ENCODE data around the gene TRPV6.

TRPV6 gene

DNA sequence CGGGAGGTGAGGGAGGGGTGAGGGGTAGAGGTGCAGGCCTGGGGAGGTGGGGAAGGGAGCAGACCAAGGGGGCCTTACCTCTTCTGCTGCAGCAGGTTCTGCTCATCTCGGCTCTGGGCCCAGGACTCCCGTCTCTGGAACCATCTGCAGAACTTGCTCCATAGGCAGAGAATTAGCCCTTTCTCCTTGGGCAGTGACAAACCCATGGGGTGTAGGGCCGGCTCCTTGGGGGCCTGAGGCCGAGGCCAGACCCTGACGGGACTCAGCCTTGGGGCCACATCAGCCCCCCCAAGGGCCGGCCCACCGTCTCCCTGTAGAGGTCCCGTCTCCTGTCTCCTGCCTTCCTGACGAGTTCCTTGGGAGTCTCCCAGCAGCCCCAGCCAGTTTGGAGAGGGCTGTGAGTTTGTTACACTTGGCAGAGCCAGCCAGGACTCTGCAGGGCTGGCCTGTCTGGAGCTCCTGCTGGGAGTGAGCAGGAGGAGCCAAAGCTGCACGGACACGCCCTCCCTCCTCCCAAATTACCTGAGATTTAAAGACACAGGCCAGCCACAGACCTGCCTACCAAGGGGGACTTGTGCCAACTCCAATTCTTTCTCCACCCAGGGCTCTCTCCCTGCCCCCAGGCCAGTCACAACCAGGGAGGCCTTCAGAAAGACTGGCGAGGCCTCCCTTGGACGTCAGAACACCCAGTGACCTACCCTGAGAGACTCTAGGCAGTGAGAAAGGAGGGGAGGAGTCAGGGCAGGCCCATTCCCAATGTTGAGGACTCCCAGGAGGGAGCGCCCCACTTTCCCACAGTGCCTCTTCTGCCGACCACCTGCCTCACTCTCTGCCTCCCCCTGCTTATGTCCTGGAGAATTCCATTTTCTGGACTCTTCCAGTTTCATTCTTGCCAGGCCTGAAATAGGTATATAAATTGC lies at the start of gene TRPV6:
Gene TRPV6, minus strand, starts transcription at position 435 of the 920 bp plus-strand sequence.
- no peak for DNase-seq

- no peak for DNase-seq
Observed at GRCh38 chr7:142934056-142934455, 48.5 kb upstream of the TRPV6 start.

GRCh38 chr7:142933624-142934023 lies 48.1 kb upstream of the TRPV6 start, which contains the start of gene TRPV5:
Gene TRPV5, minus strand, starts transcription at chr7:142933746. Its CDS starts 287 bp downstream, at chr7:142933459.
- DNase-seq, result no peak

GRCh38 chr7:142933092-142933475 lies 47.5 kb upstream of the TRPV6 start:
- no peak for DNase-seq

DNA sequence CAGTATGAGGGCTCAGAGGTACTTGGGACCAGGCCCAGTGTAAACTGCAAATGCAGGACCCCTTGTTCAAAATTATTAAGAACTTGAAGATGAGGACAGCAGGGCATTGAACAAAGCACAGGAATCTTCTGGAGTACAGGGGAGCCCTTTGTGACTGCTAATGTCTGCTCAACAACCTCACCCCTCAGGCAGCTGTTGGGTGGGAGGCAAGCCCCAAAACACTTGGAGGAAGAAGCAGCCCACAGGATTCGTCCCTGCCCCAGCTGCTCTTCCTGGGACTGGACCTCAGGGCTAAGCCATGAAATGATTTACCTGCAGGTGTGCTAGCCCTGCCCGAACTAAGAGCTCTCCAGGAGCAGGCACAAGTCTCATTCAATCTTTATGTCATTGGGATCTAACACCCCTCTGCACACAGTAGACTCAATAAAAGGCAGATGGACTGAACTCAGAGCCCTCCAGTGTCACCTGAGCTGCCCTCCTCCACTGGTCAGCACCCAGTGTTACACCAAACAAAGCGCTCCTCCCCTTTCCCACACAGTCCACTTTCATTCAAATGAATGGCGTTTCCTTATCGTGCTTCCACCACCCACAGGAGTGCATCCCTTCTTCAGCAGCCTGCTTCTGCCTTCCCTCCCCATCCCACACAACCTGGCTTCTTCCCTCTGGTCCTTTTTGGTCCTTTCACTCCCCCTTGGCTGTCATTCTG lies 47.0 kb upstream of the TRPV6 start:
- DNase-seq, result no peak

DNA sequence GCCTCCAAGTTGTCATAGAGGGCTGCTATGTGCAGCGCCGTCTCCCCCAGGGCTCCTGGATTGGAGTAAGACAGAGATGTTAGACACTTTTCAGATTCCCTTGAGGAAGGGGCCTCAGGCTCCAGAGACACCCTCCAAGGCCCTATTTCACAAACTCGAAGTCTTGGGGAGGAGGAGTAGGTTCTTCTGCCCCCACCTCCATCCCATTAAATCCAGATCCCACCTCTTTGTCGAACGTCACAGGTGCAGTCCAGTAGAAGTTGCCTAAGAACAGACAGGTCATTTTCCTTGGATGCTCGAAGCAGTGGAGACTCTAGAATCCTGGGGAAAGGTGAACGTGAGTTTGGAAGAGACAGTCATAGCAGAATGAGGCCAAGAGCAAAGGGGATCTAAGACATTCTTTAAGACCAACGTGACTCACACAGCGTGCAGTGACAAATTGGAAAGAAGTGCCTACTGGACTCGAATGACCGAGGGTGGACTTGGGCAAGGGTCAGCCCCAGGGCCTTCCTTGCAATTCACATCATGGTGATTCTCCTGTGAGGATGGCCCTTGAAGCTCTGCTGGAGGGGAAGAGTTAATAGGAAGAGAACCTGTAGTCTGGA lies 44.7 kb upstream of the TRPV6 start:
- DNase-seq, result no peak

- DNase-seq, result no peak
Observed at GRCh38 chr7:142927949-142928348, 42.4 kb upstream of the TRPV6 start.

- no peak for DNase-seq
Observed at GRCh38 chr7:142927085-142927745, 41.7 kb upstream of the TRPV6 start.

DNA sequence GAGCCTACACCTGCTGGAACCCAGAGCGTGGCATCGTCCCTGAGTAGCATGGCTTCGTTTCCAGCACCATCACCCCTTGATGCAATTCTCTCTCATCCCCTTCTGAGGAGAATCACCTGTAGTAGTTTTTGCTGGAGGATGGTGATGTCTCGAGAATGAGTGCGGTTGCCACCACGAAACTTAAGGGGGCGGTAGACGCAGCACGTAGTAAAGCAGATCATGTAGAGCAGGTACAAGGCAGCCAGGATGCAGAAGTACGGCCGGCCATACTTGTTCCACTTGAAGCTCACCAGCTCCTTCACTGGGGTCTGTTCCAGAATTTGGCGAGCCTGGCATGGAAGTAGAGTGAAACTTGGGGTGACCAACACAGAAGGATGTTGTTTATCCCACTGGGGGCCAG lies 39.9 kb upstream of the TRPV6 start:
- DNase-seq, result peak; percentile 26

DNA sequence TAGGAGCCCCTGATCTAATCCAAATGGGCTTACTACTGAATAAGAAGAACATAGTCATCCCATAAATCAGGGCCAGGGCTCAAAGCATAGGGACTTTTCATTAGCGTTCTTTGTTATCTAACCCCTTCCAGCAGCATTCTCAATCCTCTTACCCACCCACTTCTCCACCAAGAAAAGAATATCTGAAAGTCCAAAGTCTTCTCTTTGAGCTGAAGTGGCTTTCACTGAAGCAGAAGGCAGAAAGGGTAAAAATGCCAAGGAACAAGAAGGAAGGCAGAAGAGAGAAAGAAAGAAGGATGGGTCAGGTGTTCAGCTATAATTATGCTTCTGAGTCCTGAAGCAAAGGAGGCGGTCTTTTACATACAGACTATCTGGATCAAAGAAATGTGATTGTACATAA lies 37.8 kb upstream of the TRPV6 start:
- no peak for DNase-seq

- no peak for DNase-seq
Observed at GRCh38 chr7:142919656-142920055, 34.1 kb upstream of the TRPV6 start.

DNA sequence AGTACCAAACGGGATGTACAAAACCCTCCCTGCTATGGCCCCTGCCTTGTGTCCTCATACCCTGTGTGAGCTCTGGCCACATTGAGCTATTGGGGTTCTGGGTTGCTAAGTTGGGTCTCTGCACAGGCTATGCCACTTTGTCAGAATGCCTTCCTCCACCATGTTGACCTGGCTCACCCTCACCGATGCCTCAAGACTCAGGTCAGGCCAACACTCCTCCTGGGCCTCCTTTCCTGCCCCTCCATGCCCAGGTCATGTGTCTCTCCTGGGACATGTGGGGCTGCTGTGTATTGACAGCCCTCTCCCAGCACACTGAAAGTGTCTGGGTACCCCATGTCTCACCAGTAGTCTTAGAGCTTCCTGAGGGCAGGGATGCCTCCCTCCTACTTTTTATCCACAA lies 33.4 kb upstream of the TRPV6 start:
- no peak for DNase-seq

DNA sequence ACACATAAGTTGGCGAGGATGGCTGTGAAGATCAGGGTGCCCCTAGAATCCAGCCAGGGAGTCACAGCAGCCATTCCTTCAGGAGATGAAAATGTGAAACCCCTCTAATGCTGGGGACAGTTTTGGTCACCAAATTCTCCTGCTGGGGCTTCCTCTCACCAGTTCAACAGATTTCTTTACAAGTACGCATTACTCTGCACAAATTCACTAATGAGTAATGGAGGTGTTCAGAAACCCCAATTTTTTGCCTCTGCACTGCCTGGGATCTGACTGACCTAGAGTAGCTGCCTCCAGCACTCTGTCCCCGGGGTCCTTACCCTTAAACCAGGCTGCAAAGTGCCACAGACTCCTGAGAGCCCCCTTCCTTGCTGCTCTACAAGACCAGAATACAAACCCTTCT lies 31.9 kb upstream of the TRPV6 start:
- no peak for DNase-seq

DNA sequence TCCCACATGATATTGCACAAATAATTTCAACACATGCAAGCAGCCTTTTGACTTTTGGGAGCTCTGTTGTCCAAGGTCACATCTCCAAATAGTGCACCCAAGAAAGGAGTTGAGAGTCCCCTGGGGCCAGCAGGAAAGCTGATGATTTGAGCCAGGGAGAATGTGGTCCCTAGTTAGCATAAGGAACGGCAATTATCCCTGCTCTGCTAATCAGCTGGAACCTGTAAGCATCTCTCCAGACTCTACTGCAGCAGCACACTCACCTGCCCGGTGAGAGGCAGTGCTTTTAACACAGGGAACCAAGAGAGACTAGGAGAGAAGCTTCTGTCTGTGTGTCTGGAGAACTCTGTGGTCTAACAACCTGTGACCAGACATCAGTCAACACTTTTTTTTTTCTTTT lies 31.0 kb upstream of the TRPV6 start:
- no peak for DNase-seq

DNA sequence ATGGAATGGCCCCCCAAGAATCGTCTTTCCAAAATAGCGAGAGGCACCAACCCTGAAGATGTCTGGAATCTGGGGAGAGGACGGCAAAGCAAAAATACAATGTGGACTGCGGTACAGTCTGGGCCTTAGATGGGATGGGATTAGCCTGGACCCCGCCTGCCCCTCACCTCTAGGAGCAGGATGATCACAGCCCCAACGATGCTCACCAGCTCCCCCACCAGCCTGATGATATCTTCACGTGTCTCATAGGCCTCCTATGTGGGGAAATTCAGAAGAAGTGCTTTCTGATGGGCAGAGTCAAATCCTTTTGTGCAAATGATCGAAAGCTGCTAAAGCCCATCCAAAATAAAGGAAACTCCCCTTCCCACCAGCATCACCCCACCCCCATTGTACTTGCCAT lies 29.8 kb upstream of the TRPV6 start:
- DNase-seq, result no peak

DNA sequence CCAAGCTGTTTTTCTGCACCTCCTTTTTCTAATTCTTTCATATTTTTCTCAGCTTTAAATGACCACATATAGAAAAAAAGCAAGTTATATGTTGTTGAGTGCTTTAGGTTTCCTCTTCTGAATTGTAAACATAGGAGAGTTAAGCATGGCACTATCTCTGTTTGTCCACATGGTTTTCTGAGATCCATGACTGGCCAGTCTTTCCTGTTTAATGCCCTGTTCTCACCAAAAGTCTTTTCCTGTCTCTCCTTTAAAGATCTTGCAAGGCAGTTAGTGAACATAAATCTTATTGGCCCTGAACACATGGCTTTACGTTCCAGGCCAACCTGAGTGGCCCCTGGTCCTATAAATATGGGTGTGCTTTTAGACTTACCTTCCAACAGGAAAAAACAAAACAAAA lies 28.6 kb upstream of the TRPV6 start:
- DNase-seq, result no peak

DNA sequence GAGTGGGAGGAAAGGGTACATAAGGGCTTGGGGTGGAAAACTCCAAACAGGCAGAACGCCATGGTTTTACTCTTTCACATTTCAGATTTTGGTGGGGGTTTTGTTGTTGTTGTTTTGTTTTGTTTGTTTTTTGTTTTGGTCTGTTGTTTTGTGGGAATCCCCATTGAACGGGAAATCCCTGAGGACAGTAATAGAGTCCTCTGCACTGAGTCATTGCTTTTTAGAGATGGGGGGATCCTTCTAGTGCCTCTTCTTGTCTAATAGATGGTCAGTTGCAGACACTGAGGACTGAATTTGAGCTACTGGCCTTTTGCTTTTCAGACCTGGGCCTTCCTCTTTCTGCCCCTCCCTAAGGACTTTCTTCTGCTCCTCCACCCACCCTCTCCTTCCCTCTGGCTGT lies 28.0 kb upstream of the TRPV6 start:
- DNase-seq, result no peak

DNA sequence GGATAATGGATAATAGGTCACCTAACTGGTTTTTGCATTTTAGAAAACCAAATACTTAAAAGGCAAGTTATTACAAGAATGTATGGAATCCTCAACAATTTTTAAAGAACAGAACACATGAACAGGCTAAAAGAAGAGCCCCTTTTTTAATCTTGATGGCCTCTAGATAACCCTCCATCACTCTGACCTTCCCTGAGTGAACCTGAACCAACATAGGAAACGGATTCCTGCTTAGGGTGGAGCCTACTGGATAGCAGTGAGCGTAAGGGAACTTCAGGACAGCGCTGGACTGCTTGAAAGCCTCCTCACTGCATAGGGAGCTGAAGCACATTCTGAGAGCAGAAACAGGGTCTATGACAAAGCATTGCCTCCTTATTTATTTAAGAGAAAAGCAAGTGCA lies 27.5 kb upstream of the TRPV6 start:
- no peak for DNase-seq

- DNase-seq, result no peak
Observed at GRCh38 chr7:142910481-142910880, 24.9 kb upstream of the TRPV6 start.

DNA sequence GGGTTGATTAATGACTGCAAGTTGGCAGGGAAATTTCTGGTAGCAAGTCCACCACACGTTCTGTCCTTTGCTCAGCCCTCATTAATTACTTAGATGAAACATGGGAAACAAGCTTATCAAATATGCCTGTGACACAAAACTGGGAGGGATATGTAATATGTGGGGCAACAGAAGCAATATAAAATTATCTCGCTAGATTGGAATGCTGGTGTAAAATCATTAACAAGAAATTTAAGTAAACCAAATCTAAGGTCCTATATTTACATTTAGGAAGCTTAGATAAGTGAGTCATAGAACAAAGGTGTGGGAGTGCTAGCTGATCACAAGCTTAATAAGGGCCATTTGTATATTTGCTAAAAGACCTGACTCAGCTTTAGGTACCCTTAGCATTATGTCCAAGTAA lies 24.5 kb upstream of the TRPV6 start:
- no peak for DNase-seq

- no peak for DNase-seq
Observed at GRCh38 chr7:142908921-142909890, 23.7 kb upstream of the TRPV6 start.

DNA sequence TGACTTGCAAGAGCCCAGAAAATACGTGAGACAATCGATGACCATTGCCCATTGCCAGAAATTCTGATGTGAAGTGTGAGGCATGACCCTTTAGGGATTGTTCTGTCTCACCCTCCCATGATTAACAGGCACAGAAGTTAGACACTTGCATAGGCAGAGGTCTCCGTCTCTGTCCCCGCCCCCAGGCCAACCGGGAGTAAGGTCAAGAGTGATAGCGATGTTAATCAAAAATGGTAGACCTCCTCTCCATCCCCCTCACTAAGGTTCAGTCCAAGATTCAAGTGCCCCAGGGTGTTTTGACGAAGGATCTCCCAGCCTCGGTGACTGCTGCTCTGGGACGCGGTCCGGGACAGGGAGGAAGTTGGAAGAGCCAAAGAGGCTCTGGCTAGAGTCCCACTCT lies 22.7 kb upstream of the TRPV6 start:
- no peak for DNase-seq
